G401.6 (cell line): ENCODE data around the gene HS6ST3.
"Not testable (repeated sequence)": the region's sequence is repeated elsewhere in the genome, so short reads cannot be mapped to it uniquely, and the experiment has no call there.

Experiments used
- FAIRE-seq: peaks from 2 replicates; lab custom pipeline; 2012; peaks lifted over from hg19 to GRCh38; lab: Jason Lieb, UNC

HS6ST3 gene

DNA sequence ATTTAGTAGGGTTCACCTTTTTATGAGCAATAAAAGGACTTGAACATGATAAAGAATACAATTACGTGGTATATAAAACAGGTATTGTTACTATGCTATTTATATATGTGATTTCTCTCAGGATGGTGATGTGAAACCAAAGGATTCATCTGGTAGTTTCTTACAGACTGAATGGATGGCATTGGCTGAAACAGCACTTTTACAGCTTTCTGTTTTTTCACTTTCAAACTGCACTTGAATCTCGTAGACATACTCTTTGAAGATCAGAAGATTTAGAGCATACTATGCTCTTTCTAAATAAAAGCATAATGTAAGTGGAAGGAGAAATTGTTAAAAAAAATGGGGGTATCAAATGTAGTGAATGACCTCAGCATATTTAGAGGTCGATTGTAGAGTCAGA, 354.8 kb downstream of the HS6ST3 start:
- FAIRE-seq: no peak

DNA sequence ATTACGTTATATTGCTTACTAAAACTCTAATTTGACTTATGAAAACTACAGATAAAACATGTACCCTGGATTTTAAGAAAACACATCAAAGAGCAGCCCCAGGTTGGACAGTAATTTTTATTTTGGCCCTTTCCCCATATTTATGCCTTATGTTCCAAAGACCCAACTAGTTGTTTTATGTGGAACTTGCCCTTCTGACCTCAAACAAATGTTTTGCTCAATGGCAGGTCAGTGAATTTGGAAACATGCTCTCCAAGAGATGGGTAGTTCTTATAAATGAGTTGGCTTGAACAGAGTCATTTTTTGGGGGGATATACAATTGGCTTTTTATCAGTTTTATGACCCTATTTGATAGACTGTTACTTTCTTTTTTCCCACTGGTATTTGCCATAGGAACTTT, 360.0 kb downstream of the HS6ST3 start:
- no peak for FAIRE-seq

DNA sequence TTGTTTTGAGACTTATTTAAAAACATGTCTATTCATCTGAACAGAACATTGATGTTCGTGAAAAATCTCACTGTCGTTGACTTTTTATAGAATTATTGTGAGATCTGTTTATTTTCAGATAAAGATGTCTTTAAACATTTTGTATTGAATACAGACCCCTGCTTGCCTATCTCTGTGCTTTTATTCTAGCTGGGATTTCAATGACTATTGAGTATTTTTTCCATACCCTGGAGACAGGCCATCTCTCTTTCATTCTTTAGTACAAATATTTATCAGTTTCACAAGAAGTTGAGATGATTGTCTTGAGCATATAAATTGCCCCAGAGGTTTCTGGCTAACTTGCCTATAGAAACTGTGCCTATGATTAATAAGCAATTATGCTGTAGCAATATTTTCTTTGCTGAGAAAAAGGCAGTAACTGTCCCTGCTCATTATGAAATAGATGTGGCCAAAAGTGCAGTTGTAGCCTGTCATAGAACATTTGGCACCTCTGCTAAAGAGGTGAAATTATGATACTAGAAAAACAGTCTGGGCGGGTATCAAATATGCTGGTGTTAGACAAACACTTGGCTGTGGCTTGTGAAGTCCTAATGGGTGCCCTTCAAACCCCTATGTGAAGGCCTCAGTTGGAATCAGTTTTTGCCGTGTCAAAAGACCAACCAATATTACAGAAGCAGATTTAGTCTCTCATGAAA, 360.6 kb downstream of the HS6ST3 start:
- no peak for FAIRE-seq

DNA sequence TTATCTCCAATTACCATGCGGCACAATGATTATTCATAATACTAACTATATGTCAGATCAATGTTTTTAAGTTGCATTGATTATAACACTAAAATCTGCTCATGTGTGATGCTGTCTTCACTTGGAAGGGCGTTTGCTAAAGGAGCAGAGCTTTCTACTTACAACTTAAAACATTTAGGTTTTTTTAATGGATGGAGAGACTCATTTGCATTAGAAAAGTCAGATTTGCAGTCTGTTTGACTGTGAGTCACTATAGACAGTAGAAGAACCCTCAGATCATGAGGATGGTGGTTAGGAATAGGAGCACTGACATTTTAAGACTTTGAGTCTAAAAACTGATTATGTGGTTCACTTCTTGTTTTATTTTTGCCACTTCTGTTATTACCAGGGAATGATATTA, 364.6 kb downstream of the HS6ST3 start:
- no peak for FAIRE-seq

DNA sequence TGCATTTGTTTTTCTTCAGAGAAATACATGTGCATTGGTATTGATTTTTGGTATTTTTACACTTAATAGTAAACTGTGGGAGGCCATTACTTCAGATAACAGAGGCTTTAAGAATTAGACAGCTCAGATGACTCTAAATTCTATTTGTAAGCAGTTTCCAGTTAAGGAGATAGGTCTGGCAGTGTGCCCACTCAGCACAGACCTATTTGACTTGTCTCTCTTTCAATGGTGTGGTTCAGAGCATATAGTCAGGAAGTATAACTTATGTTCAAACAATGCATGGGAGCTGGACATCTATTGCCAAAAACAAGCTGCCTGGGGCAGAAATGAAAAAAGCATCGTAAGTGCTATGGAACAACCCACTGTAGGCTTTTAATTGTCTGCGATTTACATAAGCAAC, 370.7 kb downstream of the HS6ST3 start:
- FAIRE-seq: no peak

DNA sequence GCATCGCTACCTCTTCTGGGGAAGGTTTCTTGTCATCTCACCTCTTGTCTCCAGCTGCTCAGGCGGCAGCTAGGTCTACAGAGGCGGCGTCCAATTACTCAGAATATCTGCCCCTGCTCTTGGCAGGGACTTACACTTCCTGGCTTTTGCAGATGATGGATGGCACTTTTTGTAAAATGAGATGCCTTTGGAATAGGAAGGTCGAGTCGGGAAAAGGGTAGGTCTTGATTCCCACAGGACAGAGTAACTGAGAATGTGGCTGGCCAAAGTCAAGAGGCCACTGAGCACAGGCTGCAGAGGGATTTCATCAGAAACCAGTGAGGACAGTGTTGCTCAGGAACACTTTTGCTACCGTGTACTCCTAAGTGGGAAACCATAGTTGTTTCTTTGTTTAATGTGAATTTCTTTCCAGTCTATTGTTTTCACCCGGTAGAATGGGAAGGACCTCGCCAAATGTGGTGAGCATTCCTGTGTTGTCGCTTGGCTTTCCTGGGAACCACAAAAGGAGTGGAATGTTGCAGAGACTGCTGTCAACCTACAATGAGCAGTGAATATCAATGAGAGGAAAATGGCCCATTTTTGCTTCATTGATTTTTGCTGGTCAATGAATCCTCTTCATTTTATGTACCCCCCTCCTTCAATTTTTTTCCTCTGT, 383.7 kb downstream of the HS6ST3 start:
- FAIRE-seq: no peak

DNA sequence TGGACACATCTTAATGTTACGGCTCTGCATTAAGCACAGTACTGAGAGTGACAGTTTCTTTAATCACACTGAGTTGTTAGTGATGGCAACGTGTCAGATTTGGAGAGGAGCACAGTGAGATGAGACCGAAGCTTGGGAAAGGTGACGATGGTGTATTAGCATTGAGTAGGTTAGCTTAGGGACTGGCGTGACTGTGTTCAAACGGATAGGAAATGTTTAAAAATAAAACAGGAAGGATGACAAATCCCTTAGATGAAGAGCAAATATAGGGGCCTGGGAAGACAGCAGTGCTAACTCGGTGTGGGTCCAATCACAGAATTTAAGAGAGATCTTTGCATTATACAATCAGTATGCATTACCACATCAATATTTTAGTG, 384.3 kb downstream of the HS6ST3 start:
- no peak for FAIRE-seq

DNA sequence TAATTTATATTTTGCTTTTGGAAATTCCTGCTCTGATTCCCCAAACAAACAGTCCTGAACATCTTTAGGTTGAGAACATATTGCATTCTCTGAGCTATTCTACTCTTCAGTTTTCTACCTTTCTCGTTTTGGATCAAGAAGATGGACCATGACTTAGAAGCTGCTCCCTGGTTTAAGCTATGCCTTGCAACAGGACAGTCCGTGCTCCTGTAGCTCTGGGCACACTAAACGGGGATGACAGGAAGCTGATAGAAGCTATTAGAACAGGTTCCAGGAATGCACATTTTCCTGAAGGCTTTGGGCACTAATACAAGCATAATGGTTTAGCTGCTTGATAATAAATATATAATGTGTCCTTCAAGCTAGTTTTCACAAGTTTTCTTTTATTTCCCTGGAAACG, 385.2 kb downstream of the HS6ST3 start:
- no peak for FAIRE-seq

DNA sequence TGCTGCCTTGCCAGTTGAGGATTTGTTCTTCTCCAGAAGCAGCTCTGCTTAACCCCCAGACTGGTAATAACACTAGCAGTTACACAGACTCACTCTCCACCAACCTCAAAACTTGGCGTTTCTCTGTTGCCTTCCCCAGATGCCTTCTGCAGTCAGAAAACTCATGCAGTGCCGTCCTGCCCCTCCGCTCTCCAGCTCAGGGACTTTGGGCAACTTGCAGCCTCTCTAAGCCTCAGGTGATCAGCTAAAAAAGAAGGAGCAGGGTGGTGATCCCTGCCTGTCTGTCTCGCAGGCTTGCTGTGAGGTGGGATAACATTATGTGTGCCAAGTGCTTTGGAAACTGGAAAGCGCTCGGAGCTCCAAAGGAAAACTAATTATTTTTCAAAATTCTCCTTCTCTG, 391.6 kb downstream of the HS6ST3 start:
- FAIRE-seq: no peak

DNA sequence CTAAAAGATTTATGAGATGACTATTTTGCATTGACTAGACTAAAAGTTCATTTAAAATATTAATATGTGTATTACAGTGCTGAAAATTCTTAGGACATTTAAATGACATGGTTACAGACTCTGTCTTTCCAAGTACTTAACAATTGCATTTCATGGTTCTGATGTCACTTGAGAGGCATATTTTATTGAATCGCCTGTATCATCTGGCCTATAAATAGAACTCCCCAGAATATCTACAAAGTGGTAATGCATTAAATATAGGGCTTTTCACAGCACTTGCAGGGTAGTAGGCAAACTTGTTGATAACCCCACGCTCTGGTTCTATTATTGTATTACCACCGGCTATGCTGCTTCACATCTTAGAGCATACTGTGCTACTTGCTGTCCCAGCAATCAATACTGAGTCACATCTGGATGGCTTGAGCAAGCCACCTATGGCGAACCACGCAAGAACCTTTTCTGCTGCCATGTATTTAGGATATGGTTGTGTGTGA, 400.6 kb downstream of the HS6ST3 start:
- FAIRE-seq: no peak

DNA sequence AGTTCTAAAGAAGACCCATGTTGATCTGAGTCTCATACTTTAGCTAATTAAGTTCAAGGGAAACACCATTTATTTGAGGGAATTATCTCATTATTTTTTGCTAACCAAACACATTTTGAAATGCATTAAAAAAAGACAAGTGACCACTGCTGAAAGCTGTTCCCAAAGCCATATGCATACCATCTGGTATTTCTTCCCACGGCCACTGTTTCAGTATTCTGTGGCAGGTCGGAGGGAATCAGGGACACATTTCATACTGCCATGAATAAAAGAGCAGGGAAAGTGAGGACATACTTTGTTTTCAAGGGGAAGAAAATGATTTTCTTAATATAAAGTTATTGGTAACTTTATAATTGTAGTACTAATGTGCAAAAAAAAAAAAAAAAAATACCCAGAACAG, 401.2 kb downstream of the HS6ST3 start:
- no peak for FAIRE-seq

DNA sequence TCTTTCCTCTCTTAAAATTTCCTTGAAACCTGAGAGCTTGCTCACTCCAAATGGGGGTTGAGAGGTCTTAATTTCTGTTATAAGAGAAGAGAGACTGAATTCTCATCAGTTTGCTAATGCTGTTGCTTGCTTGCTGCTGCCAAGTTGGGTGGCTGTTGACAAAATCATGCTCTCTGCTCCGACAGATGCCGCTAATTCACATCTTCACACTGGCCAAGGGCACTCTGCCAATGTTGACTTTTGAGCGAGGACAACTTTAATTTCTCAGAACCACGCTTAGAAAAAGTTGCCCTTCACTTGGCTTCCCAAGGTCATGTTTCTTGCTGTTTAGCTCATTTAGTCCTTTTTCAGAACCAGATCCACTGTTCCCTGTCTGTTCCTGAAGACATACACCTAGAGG, 402.9 kb downstream of the HS6ST3 start:
- FAIRE-seq: no peak

DNA sequence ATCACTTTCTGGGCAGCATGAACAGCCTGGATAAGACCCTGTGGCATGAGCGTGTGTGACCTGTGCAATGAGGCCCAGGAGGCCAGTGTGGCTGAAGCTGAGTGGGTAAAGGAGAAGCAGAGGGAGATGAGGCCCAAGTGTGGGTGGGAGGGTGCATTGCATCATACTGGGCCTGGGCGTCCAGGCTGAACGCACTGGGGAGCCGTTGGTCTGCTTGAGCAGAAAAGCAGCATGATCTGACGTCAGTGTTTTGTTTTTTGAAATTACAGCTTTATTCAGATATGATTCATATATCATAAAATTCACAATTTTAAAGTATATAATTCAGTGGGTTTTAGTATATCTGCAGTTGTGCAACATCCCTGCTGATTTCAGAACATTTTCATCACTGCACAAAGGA, 409.7 kb downstream of the HS6ST3 start:
- no peak for FAIRE-seq

DNA sequence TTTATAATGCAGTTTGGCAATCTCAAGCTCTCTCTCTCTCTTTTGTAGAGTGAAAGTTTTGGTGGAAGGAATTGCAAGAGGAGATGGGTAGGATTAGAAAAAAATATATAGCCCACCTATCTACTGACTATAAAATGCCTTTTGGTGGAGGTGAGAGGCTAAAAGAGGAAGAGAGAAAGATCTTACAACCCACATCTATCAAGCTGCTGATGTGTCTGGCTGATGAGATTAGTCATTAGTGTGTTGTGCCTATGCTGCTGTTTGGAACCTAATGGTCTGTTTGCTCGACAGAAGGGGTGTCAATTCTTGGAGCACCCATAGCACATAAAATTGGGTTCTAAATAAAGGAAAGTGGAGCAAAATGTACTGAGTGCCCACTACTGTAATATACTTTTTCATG, 411.0 kb downstream of the HS6ST3 start:
- FAIRE-seq: no peak

DNA sequence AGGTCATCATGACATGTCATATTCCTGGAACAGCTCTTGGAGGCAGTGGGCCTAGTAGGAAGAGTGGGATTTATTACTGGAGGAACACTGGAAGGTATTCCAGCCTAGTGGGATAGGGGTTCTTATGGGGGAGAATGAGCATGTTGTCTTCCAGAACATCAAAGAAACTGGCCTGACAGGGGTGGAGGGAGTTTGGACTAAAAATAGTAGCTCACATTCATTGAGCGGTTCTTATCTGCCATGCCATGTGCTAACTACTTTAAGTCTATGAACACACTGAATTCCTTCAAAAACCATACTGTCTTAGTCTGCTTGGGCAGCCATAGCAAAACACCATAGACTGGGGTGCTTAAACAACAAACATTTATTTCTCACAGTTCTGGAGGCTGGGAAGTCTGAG, 413.6 kb downstream of the HS6ST3 start:
- FAIRE-seq: no peak

DNA sequence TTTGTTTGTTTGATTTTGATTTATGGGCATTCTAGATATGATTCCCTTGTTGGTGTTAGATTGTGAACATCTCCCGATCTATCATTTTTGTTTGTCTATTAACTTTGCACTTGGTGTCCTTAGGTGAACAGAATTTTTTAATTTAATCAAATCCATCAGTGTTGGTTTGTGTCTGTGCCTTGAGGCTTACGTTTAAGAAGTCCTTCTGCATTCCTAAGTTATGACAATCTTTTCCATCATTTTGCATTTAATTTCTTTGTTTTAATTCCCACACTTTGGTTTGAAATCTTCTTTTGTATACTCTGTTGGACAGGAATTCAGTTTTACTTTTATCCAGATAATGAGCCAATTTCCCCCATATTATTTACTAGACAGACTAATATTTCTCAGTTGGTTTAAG, 421.7 kb downstream of the HS6ST3 start:
- FAIRE-seq: no peak

DNA sequence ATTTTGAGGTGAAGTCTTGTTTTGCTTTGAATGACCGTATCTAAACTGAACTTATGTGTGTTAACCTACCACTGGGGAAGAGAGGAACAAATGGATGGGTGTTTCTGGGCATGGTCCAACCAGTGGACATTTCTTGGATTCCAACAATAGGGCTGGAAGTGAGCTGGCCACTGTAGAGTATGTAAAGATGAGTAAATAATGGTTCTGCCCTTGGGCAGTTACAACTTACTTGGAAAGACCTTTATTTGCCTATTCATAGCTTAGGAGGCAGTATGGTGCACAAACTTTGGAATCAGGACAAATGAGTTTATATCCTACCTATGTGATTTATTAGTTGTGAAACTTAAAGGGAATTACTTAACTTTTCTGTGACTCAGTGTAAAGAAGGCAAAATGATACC, 429.5 kb downstream of the HS6ST3 start:
- FAIRE-seq: no peak

DNA sequence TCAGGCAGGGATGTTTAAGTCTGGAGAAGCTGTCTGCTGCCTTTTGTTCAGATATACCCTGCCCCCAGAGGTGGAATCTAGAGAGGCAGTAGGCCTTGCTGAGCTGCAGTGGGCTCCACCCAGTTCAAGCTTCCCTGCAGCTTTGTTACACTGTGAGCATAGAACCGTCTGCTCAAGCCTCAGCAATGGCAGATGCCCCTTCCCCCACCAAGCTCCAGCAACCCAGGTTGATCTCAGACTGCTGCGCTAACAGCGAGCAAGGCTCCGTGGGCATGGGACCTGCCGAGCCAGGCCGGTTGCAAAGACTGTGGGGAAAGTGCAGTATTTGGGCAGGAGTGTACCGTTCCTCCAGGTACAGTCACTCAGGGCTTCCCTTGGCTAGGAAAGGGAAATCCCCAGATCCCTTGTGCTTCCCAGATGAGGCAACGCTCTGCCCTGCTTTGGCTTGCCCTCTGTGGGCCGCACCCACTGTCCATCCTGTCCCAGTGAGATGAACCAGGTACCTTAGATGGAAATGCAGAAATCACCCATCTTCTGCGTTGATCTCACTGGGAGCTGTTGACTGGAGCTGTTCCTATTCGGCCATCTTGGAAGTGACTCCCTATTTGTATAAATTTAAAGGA, 434.6 kb downstream of the HS6ST3 start:
- FAIRE-seq: not testable (repeated sequence)

DNA sequence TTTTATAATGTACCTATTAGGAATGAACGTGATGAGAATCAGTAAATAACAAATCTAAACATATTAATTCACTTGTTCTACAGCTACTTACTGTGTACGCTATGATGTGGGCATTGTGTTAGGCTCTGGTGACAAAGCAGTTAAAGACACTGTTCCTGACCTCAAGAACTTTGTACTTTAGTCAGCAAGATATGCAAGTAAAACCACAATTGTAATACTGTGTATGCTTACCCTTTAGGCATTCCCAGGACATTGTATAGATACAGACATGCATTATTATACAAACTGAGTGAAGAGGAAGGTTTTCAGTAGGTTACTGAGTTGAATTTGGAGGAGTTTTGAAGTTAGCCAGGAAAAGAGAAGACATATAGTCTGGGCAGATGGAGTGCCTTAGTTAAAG, 435.8 kb downstream of the HS6ST3 start:
- FAIRE-seq: no peak

DNA sequence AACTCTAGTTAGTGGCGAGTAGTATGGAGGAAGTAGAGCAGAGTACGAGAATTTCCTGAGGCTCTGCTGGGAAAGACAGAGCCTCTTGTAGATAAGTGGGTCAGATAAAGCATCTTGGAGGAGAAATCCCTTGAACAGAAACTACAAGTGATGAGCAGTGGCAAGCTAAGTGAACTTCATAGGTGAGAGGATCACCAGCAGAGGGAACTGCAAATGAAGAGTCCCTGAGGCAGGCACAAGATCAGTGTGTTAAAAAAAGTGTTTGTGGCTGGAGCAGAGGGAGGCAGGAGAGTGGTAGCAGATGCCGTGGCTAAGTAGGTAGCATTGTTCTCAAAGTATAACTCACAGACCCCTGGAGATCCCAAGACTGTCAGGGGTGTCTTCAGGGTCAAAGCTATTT, 437.6 kb downstream of the HS6ST3 start:
- no peak for FAIRE-seq

DNA sequence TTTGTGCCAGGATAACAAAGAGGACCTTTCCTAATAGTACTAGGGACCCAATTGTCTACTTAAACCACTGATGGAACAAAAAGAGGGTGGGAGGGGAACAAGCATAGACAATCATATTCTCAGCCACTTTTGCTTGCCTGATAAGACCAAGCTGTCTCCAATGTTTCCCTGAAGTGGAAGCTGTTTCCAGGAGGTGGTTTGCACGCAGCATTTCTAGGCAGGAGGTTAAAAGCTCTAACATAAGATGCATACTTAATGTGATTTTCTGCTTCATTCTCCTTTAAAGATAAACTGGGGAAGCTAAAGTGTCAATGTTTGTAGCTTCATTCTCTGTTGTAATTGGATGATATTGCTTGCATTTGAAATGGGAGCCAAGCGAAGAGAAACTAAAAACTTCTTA, 442.9 kb downstream of the HS6ST3 start:
- no peak for FAIRE-seq

DNA sequence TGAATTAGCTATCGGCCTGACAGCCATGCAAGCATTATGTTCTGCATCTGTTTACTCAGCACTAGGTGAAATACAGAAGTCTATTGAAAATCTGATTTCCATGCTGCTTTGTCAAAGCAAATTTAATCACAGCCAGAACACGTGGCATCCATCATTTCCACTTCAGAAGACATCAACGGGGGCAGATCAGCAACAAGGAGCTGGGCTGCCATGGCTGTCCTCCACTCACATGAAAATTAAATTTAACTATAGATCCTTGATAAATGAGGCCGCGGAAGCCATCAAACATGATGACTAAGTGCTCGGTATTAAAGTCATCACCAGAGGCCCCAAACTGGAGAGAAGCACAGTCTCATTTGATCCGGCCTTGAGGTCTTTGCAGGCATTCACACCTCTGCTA, 443.5 kb downstream of the HS6ST3 start:
- FAIRE-seq: no peak

DNA sequence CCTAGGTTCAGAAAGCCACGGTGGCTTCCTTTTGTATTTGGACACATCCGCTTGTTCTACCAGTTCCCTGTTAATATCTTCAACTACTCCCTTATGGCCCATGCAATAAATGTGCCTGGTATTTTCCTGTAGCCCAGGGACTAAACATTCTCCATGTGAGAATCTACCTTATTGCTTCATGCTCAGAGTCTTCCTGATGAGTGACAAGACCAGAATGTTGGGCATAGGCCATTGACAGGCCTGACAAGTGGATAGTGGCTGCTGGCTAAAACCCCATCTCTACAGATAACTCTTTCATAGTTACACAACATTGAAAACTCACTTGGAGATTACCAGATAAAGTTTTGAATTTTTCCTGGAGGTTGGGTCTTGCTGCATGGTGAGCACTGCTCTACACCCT, 449.9 kb downstream of the HS6ST3 start:
- no peak for FAIRE-seq

DNA sequence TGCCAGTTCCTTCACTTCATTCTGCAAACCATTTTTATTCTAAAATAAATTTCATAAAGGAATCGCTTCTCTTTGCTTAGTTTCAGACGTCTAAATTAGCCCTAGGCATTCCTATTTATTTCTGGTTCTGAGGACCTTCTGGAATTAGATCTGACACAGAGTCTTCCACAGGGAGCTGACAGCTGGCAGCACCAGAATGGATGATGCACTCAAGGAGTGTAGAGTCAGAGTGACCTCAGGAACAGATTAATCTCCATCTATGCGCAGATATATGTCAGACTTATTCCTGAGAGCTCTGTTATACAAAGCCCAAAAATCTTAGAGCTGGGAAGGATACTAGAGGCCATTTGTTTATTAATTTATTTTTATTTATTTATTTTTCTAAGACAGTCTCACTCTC, 450.8 kb downstream of the HS6ST3 start:
- no peak for FAIRE-seq
